Measurements from ENCODE around the gene ZFYVE9. TPM values are rescaled to one million over a fixed set of nuclear protein-coding genes. Genes with fewer than 3 reads are reported as not detected.
A peak's percentile ranks its signal among the peaks of the same experiment; 100 is the strongest.

The ZFYVE9 gene
- total and polyA plus RNA-seq, 10 of the 15 experiments (the other 5 are each of a cell fraction or from before 2014, with no cell fraction given) = 0.26 to 6.9 (median 2.3) TPM

GRCh38 chr1:52098139-52098871 lies 43.6 kb upstream of the ZFYVE9 start:
- H3K9ac ChIP-seq (ENCODE audit: control insufficient read depth, insufficient read depth, low read length) = no peak overlapping the region
- intact Hi-C loops (cut with micrococcal nuclease; ENCODE audit: unreplicated experiment) (no loop called here), in situ Hi-C loops (cut with MboI) (no loop called here)
- CTCF ChIA-PET = interaction anchor here (1.2 kb wide), 1 partner anchor 12 kb away, joined by 3 read pairs; no protein-coding TSS in a partner anchor
- H4K20me1 ChIP-seq (ENCODE audit: control insufficient read depth, insufficient read depth) = no peaks in the 10 kb centered on the region
- TF ChIP-seq HCFC1 (IDR thresholded peaks at IDR 0.05; ENCODE audit: low read length) = no peak
- 0 out of 4 replicates have a peak, but pooled peaks of 1 of the 2 experiments have one; percentile 12 for TF ChIP-seq BHLHE40 (IDR thresholded peaks at IDR 0.05; ENCODE audit: borderline replicate concordance in 1 of 2, low read depth in 2 of 2, low read length in 1 of 2)
- RAD21 ChIA-PET (ENCODE audit: unreplicated experiment) = no interaction called here
- no peak for FAIRE-seq
- SMC1A ChIA-PET (ENCODE audit: uncharacterized antibody, unreplicated experiment) = no interaction called here
- no peak overlapping the region for H3K4me3 ChIP-seq
- no peaks in the 10 kb centered on the region for H3K27me3 ChIP-seq (replicated peaks in 1 of 2; ENCODE audit: control insufficient read depth in 2 of 2, insufficient read depth in 2 of 2, low read length in 1 of 2)
- H3K4me2 ChIP-seq (ENCODE audit: control insufficient read depth, insufficient read depth) = 0 out of 2 replicates have a peak overlapping the region, but pooled peaks have one; percentile 13
- ATAC-seq = no peak
- no peak for DNase-seq (ENCODE audit: low read depth, low spot score)
- peaks cover 9% of the 10 kb centered on the region for H3K4me1 ChIP-seq (ENCODE audit: control insufficient read depth, insufficient read depth, low read length)
- H3K79me2 ChIP-seq (ENCODE audit: control insufficient read depth, insufficient read depth, low read length) = no peaks in the 10 kb centered on the region
- H3K27ac ChIP-seq (ENCODE audit: control insufficient read depth, insufficient read depth) = no peak overlapping the region
- no peak overlapping the region for H2AFZ ChIP-seq (ENCODE audit: control insufficient read depth, low read depth, low read length)
- POLR2A ChIA-PET = interaction anchor here (0.7 kb wide), 1 partner anchor 66 kb away, joined by 3 read pairs; no protein-coding TSS in a partner anchor
- no peaks in the 10 kb centered on the region for H3K36me3 ChIP-seq (ENCODE audit: control insufficient read depth in 2 of 2, insufficient read depth in 2 of 2, low read length in 1 of 2)
- no TSS peak for BruUV-seq (replicated peaks)
- H3K9me3 ChIP-seq (replicated peaks; ENCODE audit: control insufficient read depth, insufficient read depth, low read length) = no peaks in the 10 kb centered on the region
- 53% methylated on average over 8 of the region's 8 CpGs for WGBS (ENCODE audit: insufficient coverage, insufficient replicate concordance, low lambda C conversion rate, missing lambda C conversion rate)

GRCh38 chr1:52102336-52103013 lies 39.4 kb upstream of the ZFYVE9 start:
- H2AFZ ChIP-seq (ENCODE audit: control insufficient read depth, low read depth, low read length) = no peak overlapping the region
- no peak overlapping the region for H3K27ac ChIP-seq (ENCODE audit: control insufficient read depth, insufficient read depth)
- intact Hi-C loops (cut with micrococcal nuclease; ENCODE audit: unreplicated experiment) = no loop called here
- H3K4me3 ChIP-seq = no peak overlapping the region
- POLR2A ChIA-PET = no interaction called here
- RAD21 ChIA-PET (ENCODE audit: unreplicated experiment) = no interaction called here
- SMC1A ChIA-PET (ENCODE audit: uncharacterized antibody, unreplicated experiment) = no interaction called here
- peak overlapping the region; percentile 63 for H3K4me2 ChIP-seq (ENCODE audit: control insufficient read depth, insufficient read depth)
- BruUV-seq (replicated peaks) = no TSS peak
- H3K9me3 ChIP-seq (replicated peaks; ENCODE audit: control insufficient read depth, insufficient read depth, low read length) = no peaks in the 10 kb centered on the region
- H3K27me3 ChIP-seq (replicated peaks in 1 of 2; ENCODE audit: control insufficient read depth in 2 of 2, insufficient read depth in 2 of 2, low read length in 1 of 2) = no peaks in the 10 kb centered on the region
- H3K36me3 ChIP-seq (ENCODE audit: control insufficient read depth in 2 of 2, insufficient read depth in 2 of 2, low read length in 1 of 2) = no peaks in the 10 kb centered on the region
- no peaks in the 10 kb centered on the region for H4K20me1 ChIP-seq (ENCODE audit: control insufficient read depth, insufficient read depth)
- H3K4me1 ChIP-seq (ENCODE audit: control insufficient read depth, insufficient read depth, low read length) = peaks cover 9% of the 10 kb centered on the region
- in situ Hi-C loops (cut with MboI) = no loop called here
- peak; percentile 95 for ATAC-seq
- H3K9ac ChIP-seq (ENCODE audit: control insufficient read depth, insufficient read depth, low read length) = no peak overlapping the region
- peak; percentile 38 for FAIRE-seq
- CTCF ChIA-PET = no interaction called here
- no peaks in the 10 kb centered on the region for H3K79me2 ChIP-seq (ENCODE audit: control insufficient read depth, insufficient read depth, low read length)
- WGBS (ENCODE audit: insufficient coverage, insufficient replicate concordance, low lambda C conversion rate, missing lambda C conversion rate) = 39% methylated on average over 1 of the region's 1 CpG
- peak; percentile 16 for DNase-seq (ENCODE audit: low read depth, low spot score)
- TF ChIP-seq RUNX3 (IDR thresholded peaks at IDR 0.05; ENCODE audit: low read length) (peak; percentile 59), EZH2 (IDR thresholded peaks at IDR 0.05; ENCODE audit: borderline replicate concordance, control insufficient read depth, low read depth, low read length) (no peak), CREM (IDR thresholded peaks at IDR 0.05; ENCODE audit: low read depth) (no peak), IKZF2 (IDR thresholded peaks at IDR 0.05) (peak in 1 of 2 experiments; percentile 34; a peak in 2 of 4 replicates), USF2 (IDR thresholded peaks at IDR 0.05; ENCODE audit: borderline replicate concordance, low read depth, low read length) (no peak), SUZ12 (IDR thresholded peaks at IDR 0.05; ENCODE audit: unreplicated experiment) (no peak), MEF2A (IDR thresholded peaks at IDR 0.05; ENCODE audit: insufficient read depth, low read depth, low read length) (no peak), HDGF (IDR thresholded peaks at IDR 0.05) (no peak), MYB (IDR thresholded peaks at IDR 0.05; ENCODE audit: borderline replicate concordance, low read depth, low read length) (no peak), USF1 (IDR thresholded peaks at IDR 0.05; ENCODE audit: borderline replicate concordance, extremely low read length, insufficient read depth, low read depth, low read length) (no peak)

Data from GM12878 (cell line).